ENCODE data around the gene SKI.
A peak's percentile ranks its signal among the peaks of the same experiment; 100 is the strongest.
"Not testable (repeated sequence)": the region's sequence is repeated elsewhere in the genome, so short reads cannot be mapped to it uniquely, and the experiment has no call there.

SKI gene

DNA sequence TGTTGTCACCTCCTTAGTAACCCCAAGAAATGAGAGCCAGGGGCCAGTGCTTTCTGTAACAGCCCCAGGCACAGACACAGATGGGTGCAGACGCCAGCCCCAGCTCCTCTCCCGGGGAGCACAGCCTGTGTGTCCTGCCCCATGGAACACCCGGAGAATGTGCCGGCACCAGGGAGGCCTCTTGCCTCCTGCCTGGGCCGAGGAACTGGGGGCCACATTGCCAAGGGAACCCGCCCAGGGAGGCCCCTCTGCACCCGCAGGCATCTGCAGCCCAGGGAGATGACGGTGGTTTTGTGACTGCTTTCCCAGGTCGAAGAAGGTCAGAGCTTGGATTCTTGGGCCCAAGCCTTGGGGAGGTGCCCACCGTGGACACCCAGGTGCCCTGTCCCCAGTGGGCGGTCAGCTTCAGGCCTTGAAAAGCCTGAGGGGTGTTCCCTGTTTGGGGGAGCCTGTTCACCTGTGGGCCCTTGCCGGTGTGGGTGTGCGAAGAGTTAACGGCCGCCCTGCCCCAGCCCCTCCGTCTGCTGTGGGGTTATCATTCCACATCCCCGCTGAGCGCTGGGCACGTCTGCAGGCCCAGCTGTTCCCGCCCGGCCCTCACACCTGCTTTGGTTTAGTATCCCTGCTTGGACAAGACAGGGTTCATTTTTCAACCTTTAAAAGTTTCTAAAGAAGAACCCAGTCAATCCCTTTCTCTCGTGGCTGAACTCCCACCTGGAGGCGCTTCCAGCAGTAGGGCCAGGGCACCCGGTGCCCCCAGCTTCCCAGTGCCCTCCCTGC is 100.7 kb downstream of the SKI start:
- no peak for DNase-seq

DNA sequence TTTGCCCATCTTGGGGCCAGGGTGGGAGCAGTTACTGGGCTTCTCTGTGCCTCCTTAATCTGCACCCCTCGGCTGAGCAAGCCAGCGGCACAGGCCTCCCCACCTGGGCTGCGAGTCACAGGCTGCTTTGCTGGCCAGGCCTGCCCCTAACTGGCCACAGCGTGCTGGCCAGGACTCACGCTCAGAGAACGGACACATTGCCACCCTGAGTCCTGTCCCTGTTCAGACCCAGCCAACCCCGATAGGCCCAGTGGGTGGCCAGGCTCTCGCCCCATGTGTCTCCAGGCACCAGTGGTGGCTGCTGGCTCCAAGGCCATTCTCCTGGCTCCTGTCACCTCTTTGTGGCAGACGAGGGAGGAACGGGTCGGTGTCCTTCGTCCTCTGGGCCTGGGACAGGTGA is 101.9 kb downstream of the SKI start:
- no peak for DNase-seq

DNA sequence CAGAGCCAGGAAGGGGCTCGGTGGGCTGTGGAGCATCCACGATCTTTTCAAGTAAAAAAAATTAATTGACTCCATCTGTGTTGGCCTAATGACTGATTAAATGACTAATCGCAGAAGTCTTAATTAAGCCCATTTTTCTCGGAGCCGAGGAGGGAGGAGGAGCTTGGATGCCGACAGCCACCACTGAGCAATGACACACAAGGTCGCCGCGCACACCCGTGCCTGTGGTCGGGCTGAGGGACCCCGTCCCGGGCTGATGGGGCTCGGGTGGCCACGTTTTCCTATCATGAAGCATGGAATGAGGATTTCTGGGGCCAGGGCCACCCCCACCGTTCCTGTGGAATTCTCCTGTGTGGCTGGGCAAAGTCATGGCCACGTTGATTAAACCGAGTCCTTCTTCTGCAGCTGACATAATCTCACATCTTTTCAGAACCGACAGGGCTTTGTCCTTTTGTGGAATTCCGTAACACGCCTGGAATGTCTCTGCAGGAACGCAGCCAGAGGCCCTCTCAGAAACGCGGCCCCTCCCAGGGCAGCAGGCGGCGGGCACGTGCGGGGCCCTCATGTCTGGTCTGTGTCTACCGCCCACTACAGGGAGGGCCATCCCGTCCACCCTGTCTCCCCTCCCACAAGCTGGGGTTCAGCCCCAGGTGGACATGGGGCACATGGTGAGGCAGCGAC is 102.5 kb downstream of the SKI start:
- DNase-seq: no peak

DNA sequence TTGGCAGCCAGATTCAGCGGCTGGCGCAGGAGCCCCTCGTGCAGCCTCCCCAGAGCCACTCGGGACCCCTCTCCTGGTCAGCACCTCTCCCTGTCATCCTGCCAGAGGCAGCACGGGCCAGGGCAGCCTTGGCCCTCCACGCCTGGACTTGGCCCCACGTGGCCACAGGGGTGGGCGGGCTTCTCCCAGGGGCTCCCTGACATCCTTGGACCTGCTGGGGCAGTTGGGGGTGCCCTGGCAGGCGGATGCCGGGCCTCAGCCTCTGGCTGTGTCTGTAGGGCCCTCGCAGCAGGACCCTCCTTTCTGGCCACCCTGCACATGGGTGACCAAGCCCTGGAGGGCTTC is 103.1 kb downstream of the SKI start:
- no peak for DNase-seq

DNA sequence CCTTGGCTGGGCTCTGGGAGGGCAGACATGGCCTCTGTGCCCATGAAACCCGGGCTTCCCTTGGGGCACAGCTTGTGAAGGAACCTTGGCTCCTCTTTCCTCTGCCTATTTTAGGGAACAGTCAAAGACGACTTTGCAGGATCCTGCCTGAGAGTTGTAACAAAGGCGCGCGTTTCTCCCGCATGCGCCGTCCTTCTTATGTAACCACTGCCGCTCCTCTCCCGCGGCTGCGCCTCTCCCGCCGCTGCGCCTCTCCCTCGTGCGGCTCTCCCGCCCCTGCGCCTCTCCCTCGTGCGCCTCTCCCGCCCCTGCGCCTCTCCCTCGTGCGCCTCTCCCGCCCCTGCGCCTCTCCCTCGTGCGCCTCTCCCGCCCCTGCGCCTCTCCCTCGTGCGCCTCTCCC is 103.5 kb downstream of the SKI start:
- not testable (repeated sequence) for DNase-seq

DNA sequence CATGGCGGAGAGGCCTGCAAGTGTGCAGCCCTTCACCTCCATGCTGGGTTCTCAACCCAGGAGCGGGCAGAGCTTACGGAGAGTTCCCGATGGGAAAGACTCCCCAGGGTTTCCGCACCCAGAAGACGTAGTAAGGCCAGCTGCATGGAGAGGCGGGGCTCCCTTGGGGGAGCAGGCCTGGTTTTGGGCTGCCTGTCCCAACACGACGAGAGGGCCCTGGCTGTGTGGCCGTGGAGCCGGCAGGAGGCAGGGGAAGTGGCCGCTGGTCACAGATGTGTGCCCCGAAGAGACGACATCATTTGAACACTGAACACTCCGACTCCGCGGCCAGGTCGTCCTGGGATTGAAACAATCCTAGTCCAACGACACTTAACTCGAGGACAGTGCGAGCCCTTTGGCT is 106.2 kb downstream of the SKI start:
- DNase-seq: no peak

DNA sequence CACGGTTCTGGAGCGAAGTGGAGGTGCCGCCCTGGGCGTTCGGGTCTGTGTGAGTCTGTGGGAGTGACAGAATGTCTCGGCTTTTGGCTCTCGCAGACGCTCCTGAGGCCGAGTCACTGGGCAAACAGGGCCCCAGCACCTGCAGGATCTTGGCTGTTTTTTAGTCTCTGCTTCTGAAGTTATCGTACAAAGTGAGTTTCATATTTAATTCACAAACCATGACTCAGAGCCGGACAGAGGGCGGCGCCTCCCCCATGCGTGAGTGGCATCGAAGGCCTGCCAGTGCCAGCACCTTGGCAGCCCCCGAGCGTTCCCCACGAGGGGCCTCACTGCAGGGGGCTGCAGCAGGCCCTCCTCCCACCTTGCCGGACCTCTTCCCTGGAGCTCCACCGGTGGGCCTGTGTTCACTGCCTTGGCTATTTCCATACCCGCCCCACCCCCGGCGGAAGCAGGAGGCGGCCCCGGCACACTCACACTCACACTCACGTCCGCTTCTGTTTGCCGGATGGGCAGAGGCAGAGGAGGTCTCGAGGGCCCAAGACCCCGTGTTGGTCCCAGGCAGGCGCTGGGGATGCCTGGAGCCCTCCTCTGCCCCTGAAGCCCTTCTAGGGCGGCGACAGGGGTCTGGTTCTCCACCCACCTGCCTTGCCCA is 106.9 kb downstream of the SKI start:
- DNase-seq: peak; percentile 44

DNA sequence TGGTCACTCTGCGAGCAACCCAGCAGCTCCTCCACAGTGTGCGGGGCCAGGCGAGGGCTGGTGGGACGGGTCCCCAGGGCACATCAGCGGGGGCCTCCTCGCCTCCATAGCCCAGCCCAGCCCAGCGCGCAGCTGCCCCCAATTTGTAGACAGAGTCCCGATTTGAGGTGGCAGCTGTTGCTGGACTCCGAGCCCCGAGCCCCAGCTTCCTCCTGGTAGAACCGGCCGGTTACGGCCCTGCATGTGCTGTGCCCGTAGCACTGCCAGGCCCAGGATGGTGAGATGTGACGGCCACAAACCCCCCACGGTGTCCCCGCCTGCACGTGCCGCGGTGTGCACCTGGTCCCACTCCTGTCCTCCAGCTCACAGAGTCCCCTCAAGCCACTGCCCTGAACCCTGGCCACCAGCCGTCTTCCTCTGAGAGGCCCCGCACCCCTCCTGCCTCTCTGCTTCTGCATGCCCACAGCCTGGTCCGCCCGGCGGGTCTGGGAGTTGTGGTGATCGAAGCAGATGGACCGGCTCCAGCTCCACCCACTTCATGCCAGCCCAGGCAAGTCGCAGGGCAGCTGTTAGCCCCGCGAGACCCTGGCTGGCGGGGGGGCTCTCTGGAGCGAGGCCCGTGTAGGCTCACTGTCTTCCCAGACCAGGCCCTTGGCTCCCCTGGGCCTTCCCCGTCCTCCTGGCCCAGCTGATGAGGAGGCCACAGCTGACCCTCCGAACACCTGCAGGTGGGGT is 107.8 kb downstream of the SKI start:
- no peak for DNase-seq

DNA sequence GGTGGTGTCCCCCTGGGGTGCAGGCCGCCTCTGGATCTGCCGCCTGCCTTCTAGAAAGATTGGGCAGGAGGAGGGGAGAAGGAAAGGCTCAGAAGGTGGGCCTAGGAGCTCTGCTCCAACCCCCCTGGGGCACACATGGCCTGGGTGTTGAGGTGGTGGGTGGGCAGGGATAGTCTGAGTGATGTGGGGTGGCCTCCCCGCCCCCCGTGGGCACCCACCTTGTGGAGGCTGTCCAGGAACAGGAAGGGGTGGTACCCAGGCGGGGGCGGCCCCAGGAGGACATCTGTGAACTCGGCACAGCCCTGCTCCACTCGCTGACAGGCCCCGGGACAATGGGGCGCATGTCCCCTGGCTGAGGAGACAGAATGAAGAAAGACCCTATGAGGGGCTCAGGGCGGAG is 108.4 kb downstream of the SKI start:
- DNase-seq: no peak

DNA sequence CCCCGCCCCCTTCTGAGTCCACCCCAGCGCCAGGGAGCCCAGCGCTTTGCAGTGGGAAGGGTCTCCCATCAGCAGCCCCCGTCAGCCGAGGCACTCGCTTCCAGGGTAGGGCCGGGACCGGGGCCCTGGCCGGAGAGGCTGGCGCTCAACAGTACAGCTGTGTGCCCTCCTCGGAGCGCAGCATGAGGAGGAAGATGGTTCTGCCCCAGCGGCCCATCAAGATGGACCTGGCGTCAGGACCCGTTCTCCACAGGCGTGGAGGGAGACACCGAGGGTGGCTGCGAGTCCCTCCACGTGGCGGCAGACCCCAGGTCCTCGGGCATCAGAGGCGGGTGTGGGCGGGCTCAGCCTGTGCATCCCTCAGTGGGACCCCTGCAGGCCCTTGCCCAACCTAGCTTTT is 109.0 kb downstream of the SKI start:
- no peak for DNase-seq

DNA sequence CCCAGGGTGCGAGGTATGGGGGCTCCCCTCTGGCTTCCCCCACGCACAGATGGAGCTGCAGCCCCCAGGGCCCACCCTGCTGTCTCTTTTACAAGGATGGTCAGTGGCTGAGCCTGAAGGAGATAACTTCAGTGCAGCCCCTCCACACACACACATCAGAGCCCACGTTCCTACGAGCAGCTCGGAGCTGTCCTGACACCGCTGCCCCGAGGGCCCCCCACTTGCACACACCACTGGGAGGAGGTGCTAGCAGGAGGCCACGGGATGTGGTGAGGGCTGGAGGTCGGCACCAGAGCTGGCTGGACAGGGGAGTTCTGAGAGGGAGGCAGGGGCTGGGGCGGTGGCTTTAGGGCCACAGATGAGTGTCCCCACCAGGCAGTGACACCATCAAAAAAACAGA is 109.4 kb downstream of the SKI start:
- DNase-seq: no peak

DNA sequence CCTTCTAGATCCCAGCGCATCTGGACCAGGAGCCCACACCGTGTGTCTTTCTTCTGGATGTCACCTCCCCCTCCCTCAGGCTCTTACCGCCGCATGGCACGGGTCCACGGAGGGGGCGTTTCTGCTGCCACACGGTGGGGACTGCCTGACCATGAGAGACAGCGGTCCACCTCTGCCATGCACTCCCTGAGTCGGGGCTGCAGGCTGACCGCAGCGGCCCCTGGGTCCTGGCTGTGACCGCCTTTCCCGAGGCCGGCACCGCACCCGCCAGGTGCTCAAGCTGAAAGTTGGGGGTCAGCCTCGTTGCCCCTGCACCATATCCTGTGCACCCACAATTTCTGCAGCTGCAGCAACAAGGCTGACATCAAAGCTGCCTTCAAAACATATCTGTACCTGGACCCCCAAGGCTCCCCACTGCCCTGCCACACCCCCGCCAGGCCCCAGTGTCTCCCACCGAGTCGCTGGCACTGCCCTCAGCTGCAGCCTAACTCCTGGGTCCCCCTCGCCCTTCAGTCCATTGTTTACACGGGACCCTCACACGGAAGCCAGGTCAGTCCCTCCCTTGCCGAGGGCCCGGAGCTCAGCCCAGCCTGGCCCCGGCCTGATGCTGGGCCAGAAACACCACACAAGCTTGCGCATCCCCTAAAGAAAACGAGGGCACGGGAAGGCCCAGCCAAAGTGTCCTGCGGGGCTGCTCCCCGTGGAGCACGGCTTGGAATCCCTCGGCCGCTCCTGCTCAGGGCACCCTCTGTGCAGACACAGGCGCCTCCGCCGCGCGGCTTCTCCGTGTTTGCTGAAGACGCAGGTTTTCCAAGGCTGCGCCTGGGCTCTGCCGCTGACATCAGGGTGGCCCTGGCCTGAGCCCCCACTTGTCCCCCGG is 111.3 kb downstream of the SKI start:
- DNase-seq: no peak

DNA sequence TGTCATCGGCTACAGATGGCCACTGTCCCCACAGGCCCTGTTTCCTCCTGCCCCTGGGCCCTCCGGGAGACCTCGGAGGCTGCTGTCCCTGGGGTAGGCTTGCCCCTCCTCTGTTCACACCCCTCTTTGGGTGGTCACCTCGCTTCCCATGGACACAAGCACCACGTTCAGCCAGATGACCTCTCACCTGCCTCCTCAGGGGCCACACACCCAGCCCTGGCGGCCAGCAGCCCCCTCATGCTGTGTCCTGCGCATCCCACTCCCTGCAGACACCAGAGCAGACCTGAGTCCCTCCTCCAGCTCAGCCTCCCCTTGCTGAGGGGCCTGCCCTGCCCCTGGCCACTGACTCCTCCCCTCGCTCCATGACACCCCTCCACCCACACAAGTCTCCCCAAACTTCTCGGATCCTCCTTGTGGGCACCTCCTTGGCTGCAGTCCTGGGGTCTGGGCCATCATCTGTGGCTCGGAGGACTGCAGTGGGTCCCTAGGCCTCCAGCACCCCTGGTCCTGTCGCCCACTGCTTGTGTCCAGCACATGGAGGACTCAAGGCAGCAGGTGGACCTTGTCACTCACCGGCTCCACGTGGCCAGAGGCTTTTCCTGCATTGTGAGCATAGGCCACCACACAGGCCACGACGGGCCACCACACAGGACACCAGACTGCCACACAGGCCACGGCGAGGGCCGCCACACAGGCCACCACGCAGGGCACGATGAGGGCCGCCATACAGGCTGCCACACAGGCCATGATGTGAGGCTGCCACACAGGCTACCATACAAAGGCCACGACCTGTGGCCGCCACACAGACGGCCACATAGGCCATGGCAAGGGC is 112.2 kb downstream of the SKI start:
- DNase-seq: no peak

DNA sequence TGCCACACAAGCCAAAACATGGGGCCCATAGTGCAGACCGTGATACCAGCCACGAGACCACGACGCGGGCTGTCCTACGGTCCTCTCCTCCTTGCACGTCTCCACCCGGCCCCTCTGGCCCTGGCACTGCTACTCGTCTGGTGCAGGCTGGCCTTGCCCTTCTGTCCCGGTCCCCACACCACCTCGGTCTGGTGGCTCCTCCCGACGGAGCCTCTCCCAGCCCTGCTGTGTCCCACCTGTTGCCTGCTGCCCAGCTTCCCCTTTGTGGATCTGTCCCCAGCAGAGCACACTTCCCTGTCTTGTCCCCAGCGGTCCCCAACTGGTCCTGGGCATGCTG is 112.8 kb downstream of the SKI start:
- no peak for DNase-seq

DNA sequence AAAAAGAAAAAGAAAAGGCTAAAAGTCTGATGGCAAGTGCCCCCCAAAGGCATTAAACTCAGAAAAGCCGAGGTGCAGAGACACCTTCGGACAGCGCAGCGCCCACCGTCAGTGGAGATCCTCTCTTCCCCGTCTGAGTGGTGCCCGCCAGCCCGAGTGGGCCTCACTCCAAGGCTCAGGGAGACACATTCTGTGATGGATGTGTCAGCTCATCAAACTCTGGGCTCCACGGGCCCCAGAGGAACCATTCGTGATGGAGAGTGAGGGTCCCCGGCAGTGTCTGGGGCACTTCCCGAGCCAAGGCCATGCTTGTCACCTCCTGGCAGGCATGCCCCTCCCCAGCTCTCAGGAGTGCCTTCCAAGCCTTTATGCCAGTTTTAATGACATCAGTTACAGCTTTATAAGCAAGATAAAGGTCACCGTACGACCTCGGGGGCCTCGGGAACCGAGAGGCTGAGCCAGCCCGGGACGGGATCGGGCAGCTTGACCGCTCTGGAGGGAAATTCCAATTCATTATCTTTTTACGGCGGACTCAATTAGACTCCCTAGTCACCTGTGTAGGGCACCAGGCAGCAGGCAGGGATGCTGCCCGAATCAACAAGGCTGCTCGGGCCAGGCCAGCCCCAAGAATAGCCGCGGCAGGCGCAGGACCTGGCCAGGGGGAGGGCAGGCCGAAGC is 113.7 kb downstream of the SKI start:
- no peak for DNase-seq

DNA sequence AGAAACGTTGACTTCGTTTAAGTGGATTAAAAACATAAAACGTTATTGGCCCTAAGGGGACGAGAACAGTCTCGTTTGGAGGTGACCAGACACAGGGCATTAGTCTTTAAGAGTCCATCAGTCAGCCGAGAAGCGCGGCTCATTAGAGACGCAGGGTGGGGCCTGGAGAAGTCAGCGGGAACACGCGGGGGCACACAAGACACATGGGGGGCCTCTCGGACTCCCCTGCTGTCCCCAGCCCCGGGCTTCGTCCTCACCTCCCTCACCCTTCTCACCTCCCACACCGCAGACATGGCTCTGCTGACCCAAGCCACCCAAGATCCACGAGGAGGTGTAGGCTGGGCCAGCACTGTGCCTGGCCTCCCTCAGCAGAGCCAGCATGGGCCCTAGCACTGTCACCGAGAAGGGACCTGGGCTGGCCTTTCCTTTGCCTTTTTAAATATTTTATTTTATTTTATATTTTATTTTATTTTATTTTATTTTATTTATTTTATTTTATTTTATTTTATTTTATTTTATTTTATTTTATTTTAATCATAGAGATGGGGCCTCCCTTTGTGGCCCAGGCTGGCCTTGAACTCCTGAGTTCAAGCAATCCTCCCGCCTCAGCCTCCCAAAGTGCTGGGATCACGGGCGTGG is 114.4 kb downstream of the SKI start:
- DNase-seq: no peak

DNA sequence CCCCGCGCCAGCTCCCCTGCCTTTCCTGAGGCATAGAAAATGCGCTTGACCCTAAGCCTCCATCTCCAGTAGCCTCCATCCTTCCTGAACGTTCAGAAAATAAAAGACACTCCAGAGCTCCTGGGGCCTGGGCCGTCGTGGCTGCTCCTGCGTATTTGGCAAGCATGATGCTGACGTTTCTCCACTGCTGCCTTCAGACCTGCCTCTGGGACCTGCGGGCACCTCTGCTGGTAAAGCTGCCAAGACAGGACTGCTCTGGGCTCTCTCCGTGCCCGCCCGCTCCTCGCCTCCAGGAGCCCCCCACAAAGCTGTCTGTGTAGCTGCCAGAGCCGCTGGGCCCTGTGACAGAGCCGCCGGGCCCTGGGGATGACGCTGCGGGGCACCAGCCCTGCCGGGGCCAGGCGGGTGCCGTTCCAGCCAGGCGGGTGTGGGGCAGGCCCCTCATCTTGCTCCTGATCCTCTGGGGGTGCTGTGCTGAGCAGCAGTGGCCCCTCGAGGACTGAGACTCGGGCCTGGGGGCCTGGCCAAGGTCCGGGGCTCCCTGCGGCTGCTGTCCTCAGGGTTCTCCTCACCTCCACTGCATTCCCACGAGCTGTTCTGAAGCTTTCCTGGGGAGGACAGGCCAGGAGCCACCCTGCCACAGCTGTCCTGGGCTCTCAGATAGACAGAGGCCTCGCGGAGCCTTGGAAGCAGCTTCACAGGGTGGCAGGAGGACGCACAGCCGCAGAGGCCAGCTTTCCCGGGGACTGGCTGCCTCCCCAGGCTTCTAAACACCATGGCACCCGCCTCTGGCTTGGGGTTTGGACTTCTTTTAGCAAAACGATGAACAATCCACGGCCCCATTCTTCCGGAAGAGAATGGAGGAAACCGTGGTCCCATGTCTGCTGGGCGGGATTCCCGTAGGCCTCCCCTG is 115.2 kb downstream of the SKI start:
- no peak for DNase-seq

DNA sequence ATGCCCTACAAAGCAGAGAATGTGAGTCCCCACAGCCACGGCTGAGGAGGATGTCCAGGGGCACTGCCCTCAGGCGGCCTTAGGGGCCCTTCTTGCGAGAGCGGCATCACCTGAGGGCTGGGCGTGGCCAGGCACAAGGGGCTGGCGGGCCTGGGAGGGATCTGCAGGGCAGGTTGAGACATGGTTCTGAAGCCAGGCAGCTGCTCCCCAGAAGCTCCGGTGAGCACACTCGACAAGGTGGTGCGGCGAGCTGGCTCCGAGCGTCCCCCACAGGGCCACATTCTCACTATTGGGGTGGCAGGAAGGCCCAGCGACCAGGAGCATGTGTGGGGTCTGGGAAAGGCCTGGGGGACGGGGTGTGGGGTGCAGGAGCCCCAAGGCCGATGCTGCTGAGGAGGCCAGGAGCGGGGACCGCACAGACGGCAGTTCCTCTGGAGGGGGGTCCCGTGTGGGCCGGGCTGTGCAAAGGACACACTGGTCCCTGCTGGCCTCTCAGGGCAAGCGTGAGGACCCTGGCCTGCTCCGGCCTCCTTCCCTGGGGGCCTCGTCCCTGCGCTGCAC is 116.1 kb downstream of the SKI start:
- DNase-seq: no peak

DNA sequence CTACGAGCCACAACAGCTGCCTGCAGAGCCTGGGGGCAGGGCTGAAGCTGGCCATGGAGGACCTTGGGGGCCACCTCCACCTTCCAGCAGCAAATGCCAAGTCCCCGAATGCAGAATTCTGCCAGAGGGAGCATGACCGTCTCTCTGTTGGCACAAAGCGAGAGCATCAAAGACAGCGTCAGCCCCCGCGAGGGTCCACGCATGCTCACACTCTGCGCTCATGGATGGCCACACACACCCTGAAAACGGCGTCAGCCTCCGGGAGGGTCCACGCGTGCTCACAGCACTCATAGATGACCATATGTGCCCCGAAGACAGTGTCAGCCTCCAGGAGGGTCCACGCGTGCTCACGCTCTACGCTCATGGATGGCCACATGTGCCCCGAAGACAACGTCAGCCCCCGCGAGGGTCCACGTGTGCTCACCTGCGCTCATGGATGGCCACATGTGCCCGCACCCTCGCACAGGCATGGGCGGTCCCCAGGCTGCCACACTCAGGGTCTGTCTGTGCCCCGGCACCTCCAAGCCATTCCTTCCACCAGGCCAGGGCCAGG is 116.7 kb downstream of the SKI start:
- no peak for DNase-seq

All from NCI-H226 (cell line).